HCT116 (cell line): ENCODE data around the gene HHAT. TPM values are rescaled to one million over a fixed set of nuclear protein-coding genes. Genes with fewer than 3 reads are reported as not detected.

Source experiments
- ATAC-seq: fragments of 200-7000 bp; cut with Tn5 transposase; 2 replicates; pipeline ENCODE4 v1.9.1; 2020; ENCODE audit warnings: mild to moderate bottlenecking, moderate library complexity
- BruUV-seq: library from RNA; stranded (reverse); fragments of 400-500 nt; replicated peaks from 2 replicates; lab custom pipeline; 2021; lab: Mats Ljungman, UMichigan
- CTCF ChIA-PET: fragments of 300-600 bp; sonication (Branson Sonifier 250); formaldehyde crosslinking; loops from one replicate; lab custom pipeline; 2021; ENCODE audit warnings: antibody characterized with exemption; lab: Charles Lee
- POLR2A ChIA-PET: fragments of 300-600, 350-600 bp; sonication (Branson Sonifier 250); formaldehyde crosslinking; loops from one replicate; lab custom pipeline; 2021; ENCODE audit warnings: antibody characterized with exemption; lab: Charles Lee
- RAD21 ChIA-PET, 2 experiments: fragments of 300-600 bp; sonication (Branson Sonifier 250); formaldehyde crosslinking; loops; one replicate each; lab custom pipeline; 2023; ENCODE audit warnings: low total read pairs in 2 of 2; ENCODE audit not compliant: uncharacterized antibody in 2 of 2, unreplicated experiment in 2 of 2, low non-redundant PET in 1 of 2; lab: Charles Lee
- DNase-seq: peaks from one replicate; pipeline ENCODE4 v3.0.0-alpha.2; 2010; ENCODE audit warnings: low read depth, low spot score
- H2AFZ ChIP-seq: fragments of 200-600 bp; shearing (Covaris generic), sonication (generic); 2 replicates; pipeline ENCODE4 v1.6.1; 2017; ENCODE audit warnings: low read depth, mixed run types, mixed read lengths, antibody characterized with exemption, low read length; ENCODE audit not compliant: poor library complexity, severe bottlenecking
- H3K27ac ChIP-seq: 2 replicates; pipeline ENCODE4 v1.5.1; 2012; ENCODE audit warnings: low read depth, low read length
- H3K27me3 ChIP-seq: fragments of 200-600 bp; sonication (generic); 2 replicates; pipeline ENCODE4 v1.6.1; 2016; ENCODE audit warnings: mixed run types, low read length, mixed read lengths; ENCODE audit not compliant: insufficient read depth
- H3K36me3 ChIP-seq, 2 experiments: fragments of 200-500 bp in 1 of 2; fragments of 200-600 bp in 1 of 2; sonication (Bioruptor generic) in 1 of 2; sonication (generic) in 1 of 2; 2 replicates each; pipeline versions ENCODE4 v1.5.1 to v1.6.1; 2014 to 2016; ENCODE audit warnings: low read length in 2 of 2, inconsistent platforms in 1 of 2, mixed read lengths in 1 of 2, mixed run types in 1 of 2; ENCODE audit not compliant: insufficient read depth in 2 of 2, control insufficient read depth in 1 of 2
- H3K4me1 ChIP-seq, 2 experiments: fragments of 200-600 bp in 1 of 2; sonication (generic) in 1 of 2; 2 replicates each; pipeline versions ENCODE4 v1.5.1 to v1.6.1; 2012 to 2017; ENCODE audit warnings: low read length in 2 of 2, inconsistent platforms in 1 of 2, mild to moderate bottlenecking in 1 of 2, mixed read lengths in 1 of 2, mixed run types in 1 of 2, moderate library complexity in 1 of 2; ENCODE audit not compliant: insufficient read depth in 2 of 2, control insufficient read depth in 1 of 2
- H3K4me2 ChIP-seq: fragments of 200-600 bp; sonication (generic); 2 replicates; pipeline ENCODE4 v1.6.1; 2017; ENCODE audit warnings: mixed run types, low read length, mixed read lengths
- H3K4me3 ChIP-seq, 2 experiments: fragments of 200-600 bp in 1 of 2; sonication (generic) in 1 of 2; replicated peaks in 1 of 2; 2 replicates each; pipeline ENCODE4 v1.5.1; 2011 to 2016; ENCODE audit warnings: low read length in 2 of 2, control low read depth in 1 of 2, low read depth in 1 of 2, mild to moderate bottlenecking in 1 of 2, mixed read lengths in 1 of 2, mixed run types in 1 of 2
- H3K79me2 ChIP-seq: fragments of 200-600 bp; sonication (generic); 2 replicates; pipeline ENCODE4 v1.6.1; 2017; ENCODE audit warnings: mild to moderate bottlenecking, mixed run types, low read length, moderate library complexity, mixed read lengths; ENCODE audit not compliant: insufficient read depth
- H3K9ac ChIP-seq: fragments of 200-600 bp; sonication (generic); 2 replicates; pipeline ENCODE4 v1.6.1; 2016; ENCODE audit warnings: low read length, mixed read lengths
- H3K9me2 ChIP-seq: fragments of 200-600 bp; sonication (generic), shearing (Covaris generic); 2 replicates; pipeline ENCODE4 v1.6.1; 2017; ENCODE audit warnings: mixed run types, mild to moderate bottlenecking, moderate library complexity; ENCODE audit not compliant: insufficient read depth
- H3K9me3 ChIP-seq, 2 experiments: fragments of 200-500 bp in 1 of 2; fragments of 200-600 bp in 1 of 2; sonication (Bioruptor generic) in 1 of 2; sonication (generic) in 1 of 2; 2 replicates each; pipeline ENCODE4 v1.6.1; 2014 to 2017; ENCODE audit warnings: low read length in 2 of 2, mixed read lengths in 2 of 2, inconsistent platforms in 1 of 2, low read depth in 1 of 2, mild to moderate bottlenecking in 1 of 2, mixed run types in 1 of 2, moderate library complexity in 1 of 2; ENCODE audit not compliant: control insufficient read depth in 1 of 2, insufficient read depth in 1 of 2
- H4K20me1 ChIP-seq: fragments of 200-600 bp; sonication (generic), shearing (Covaris generic); 2 replicates; pipeline ENCODE4 v1.6.1; 2017; ENCODE audit warnings: mixed run types, mild to moderate bottlenecking, moderate library complexity; ENCODE audit not compliant: insufficient read depth
- CEBPB ChIP-seq: IDR thresholded peaks from 2 replicates; pipeline ENCODE4 v1.6.1; 2012; ENCODE audit warnings: low read depth
- EGR1 ChIP-seq: IDR thresholded peaks from 2 replicates; pipeline ENCODE4 v1.6.1; 2012; ENCODE audit warnings: low read depth
- ELF1 ChIP-seq: IDR thresholded peaks from 2 replicates; pipeline ENCODE4 v1.6.1; 2012; ENCODE audit warnings: low read depth, borderline replicate concordance
- EZH2phosphoT487 ChIP-seq: fragments of 200-600 bp; IDR thresholded peaks from 2 replicates; pipeline ENCODE4 v1.6.1; 2018; ENCODE audit warnings: antibody characterized with exemption, borderline replicate concordance
- FOSL1 ChIP-seq: IDR thresholded peaks from 2 replicates; pipeline ENCODE4 v1.6.1; 2012; ENCODE audit warnings: low read depth
- JUND ChIP-seq: IDR thresholded peaks from 2 replicates; pipeline ENCODE4 v1.6.1; 2012
- POLR2A ChIP-seq: IDR thresholded peaks from 2 replicates; pipeline ENCODE4 v1.7.0; 2011; ENCODE audit warnings: borderline replicate concordance; ENCODE audit not compliant: insufficient read depth, insufficient read length; ENCODE audit errors: extremely low read depth
- POLR2AphosphoS5 ChIP-seq: IDR thresholded peaks from 2 replicates; pipeline ENCODE4 v1.6.1; 2011; ENCODE audit warnings: mild to moderate bottlenecking, low read depth, low read length, moderate library complexity
- RAD21 ChIP-seq: IDR thresholded peaks from 2 replicates; pipeline ENCODE4 v1.6.1; 2012; ENCODE audit warnings: low read depth, mild to moderate bottlenecking
- SP1 ChIP-seq: IDR thresholded peaks from 2 replicates; pipeline ENCODE4 v1.6.1; 2012; ENCODE audit warnings: low read depth
- SRF ChIP-seq: IDR thresholded peaks from 2 replicates; pipeline ENCODE4 v1.6.1; 2012; ENCODE audit warnings: low read depth
- YY1 ChIP-seq: IDR thresholded peaks from 2 replicates; pipeline ENCODE4 v1.6.1; 2011; ENCODE audit warnings: low read length, low read depth, moderate library complexity, mild to moderate bottlenecking; ENCODE audit not compliant: insufficient replicate concordance; ENCODE audit errors: extremely low read depth
- ZNF274 ChIP-seq: fragments of 200-500 bp; sonication (Bioruptor generic); IDR thresholded peaks from 2 replicates; pipeline ENCODE4 v1.6.1; 2014; ENCODE audit warnings: mild to moderate bottlenecking, low read depth, low read length, inconsistent platforms
- intact Hi-C: fragments of 100-400 bp; cut with micrococcal nuclease; formaldehyde crosslinking; loops from 2 replicates; pipeline ENCODE4 v1.10.0; 2022
- total RNA-seq: library from RNA; stranded (reverse); gene quantifications from one replicate; pipeline ENCODE4 v1.2.1, GENCODE V29; 2021; ENCODE audit not compliant: unreplicated experiment
- TF ChIP-seq, protein P1 (sequence below), 3 experiments: fragments of 200-600 bp in 1 of 3; sonication (generic) in 1 of 3; IDR thresholded peaks in 2 of 3; conservative IDR thresholded peaks in 1 of 3; 2 replicates each; pipeline ENCODE4 v1.5.1; 2012 to 2017; ENCODE audit warnings: low read depth in 2 of 3, low read length in 2 of 3, antibody characterized with exemption in 1 of 3, borderline replicate concordance in 1 of 3, control low read depth in 1 of 3, mild to moderate bottlenecking in 1 of 3, mixed read lengths in 1 of 3, mixed run types in 1 of 3, moderate library complexity in 1 of 3; ENCODE audit not compliant: insufficient read depth in 1 of 3

HHAT gene
- total RNA-seq, 1 experiment from 2014 or later: 2.7 TPM

DNA sequence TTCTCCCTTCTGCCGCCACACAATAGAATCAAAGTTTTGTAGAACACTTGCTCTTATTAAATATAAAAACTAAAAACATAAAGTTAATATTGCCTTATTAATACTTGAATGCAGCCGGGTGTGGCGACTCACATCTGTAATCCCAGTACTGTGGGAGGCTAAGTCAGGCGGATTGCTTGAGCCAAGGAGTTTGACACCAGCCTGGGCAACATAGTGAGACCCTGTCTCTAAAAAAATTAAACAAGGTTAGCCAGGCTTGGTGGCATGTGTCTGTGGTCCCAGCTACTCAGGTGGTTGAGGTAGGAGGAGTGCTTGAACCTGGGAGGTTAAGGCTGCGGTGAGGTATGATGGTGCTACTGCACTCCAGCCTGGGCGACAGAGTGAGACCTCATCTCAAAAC, 13.2 kb upstream of the HHAT start:
- no peaks in the 10 kb centered on the region for H4K20me1 ChIP-seq
- no peaks in the 10 kb centered on the region for H3K27me3 ChIP-seq
- H3K27ac ChIP-seq: no peak overlapping the region
- intact Hi-C loops: no loop called here
- POLR2A ChIA-PET: no interaction called here
- H3K9me3 ChIP-seq: no peaks in the 10 kb centered on the region
- H3K4me2 ChIP-seq: no peak overlapping the region
- DNase-seq: no peak
- RAD21 ChIA-PET: no interaction called here
- BruUV-seq: no TSS peak
- H3K36me3 ChIP-seq: no peaks in the 10 kb centered on the region
- H2AFZ ChIP-seq: no peak overlapping the region
- H3K79me2 ChIP-seq: no peaks in the 10 kb centered on the region
- ATAC-seq: no peak
- TF ChIP-seq, protein P1, sequence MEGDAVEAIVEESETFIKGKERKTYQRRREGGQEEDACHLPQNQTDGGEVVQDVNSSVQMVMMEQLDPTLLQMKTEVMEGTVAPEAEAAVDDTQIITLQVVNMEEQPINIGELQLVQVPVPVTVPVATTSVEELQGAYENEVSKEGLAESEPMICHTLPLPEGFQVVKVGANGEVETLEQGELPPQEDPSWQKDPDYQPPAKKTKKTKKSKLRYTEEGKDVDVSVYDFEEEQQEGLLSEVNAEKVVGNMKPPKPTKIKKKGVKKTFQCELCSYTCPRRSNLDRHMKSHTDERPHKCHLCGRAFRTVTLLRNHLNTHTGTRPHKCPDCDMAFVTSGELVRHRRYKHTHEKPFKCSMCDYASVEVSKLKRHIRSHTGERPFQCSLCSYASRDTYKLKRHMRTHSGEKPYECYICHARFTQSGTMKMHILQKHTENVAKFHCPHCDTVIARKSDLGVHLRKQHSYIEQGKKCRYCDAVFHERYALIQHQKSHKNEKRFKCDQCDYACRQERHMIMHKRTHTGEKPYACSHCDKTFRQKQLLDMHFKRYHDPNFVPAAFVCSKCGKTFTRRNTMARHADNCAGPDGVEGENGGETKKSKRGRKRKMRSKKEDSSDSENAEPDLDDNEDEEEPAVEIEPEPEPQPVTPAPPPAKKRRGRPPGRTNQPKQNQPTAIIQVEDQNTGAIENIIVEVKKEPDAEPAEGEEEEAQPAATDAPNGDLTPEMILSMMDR (IDR thresholded peaks at IDR 0.05 in 2 of 3, conservative IDR thresholded peaks at IDR 0.05 in 1 of 3; ENCODE audit: borderline replicate concordance in 1 of 3, insufficient read depth in 1 of 3, low read depth in 2 of 3, low read length in 2 of 3): no peak
- TF ChIP-seq EZH2phosphoT487: no peak
- no peak for TF ChIP-seq POLR2AphosphoS5
- TF ChIP-seq ZNF274: no peak
- TF ChIP-seq RAD21: no peak
- TF ChIP-seq FOSL1: no peak
- TF ChIP-seq YY1: no peak
- no peak for TF ChIP-seq CEBPB
- no peak for TF ChIP-seq EGR1
- TF ChIP-seq POLR2A: no peak
- TF ChIP-seq SP1: no peak
- no peak for TF ChIP-seq JUND
- no peak for TF ChIP-seq ELF1
- TF ChIP-seq SRF: no peak
- no peak overlapping the region for H3K9ac ChIP-seq
- H3K9me2 ChIP-seq: no peaks in the 10 kb centered on the region
- CTCF ChIA-PET: no interaction called here
- H3K4me3 ChIP-seq: no peak overlapping the region
- H3K4me1 ChIP-seq: peaks cover 0 to 10% of the 10 kb centered on the region in 2 experiments; a peak in 2 of 4 replicates
